Heart right ventricle (tissue), 16 donors: ENCODE data around the gene CSAD. TPM values are rescaled to one million over a fixed set of nuclear protein-coding genes. Genes with fewer than 3 reads are reported as not detected.
A peak's percentile ranks its signal among the peaks of the same experiment; 100 is the strongest.

Experiments used
- ATAC-seq, 8 donors: fragments of 200-7000 bp; cut with Tn5 transposase; one replicate each; pipeline ENCODE4 v1.9.1; 2020; ENCODE audit warnings: mild to moderate bottlenecking in 8 of 8, moderate library complexity in 8 of 8, moderate number of reproducible peaks in 1 of 8
- DNase-seq, 2 donors: peaks; one replicate each; pipeline ENCODE4 v3.0.0-alpha.2; 2020
- H3K27ac ChIP-seq, 10 donors: fragments of 200-600 bp; sonication (generic) in 2 of 10; one replicate each; pipeline versions ENCODE4 v1.5.0 to v1.8.0; 2020 to 2022; ENCODE audit warnings: mild to moderate bottlenecking in 3 of 10
- H3K27me3 ChIP-seq, 7 donors: fragments of 200-600 bp; one replicate each; pipeline ENCODE4 v1.8.0; 2021 to 2022; ENCODE audit warnings: mild to moderate bottlenecking in 2 of 7
- H3K36me3 ChIP-seq, 9 donors: fragments of 200-600 bp; sonication (generic) in 1 of 9; one replicate each; pipeline versions ENCODE4 v1.5.0 to v1.8.0; 2020 to 2022; ENCODE audit warnings: mild to moderate bottlenecking in 2 of 9
- H3K4me1 ChIP-seq, 9 donors: fragments of 200-600 bp; sonication (generic) in 1 of 9; one replicate each; pipeline versions ENCODE4 v1.5.0 to v1.8.0; 2020 to 2022; ENCODE audit warnings: mild to moderate bottlenecking in 4 of 9
- H3K4me3 ChIP-seq, 10 donors: fragments of 200-600 bp; sonication (generic) in 2 of 10; one replicate each; pipeline versions ENCODE4 v1.5.0 to v1.8.0; 2020 to 2022; ENCODE audit warnings: mild to moderate bottlenecking in 7 of 10, moderate library complexity in 2 of 10
- H3K9me3 ChIP-seq, 11 donors: fragments of 200-600 bp in 10 of 11; sonication (generic) in 2 of 11; one replicate each; pipeline versions ENCODE4 v1.5.0 to v1.8.0; 2013 to 2022; ENCODE audit warnings: mild to moderate bottlenecking in 2 of 11, control low read depth in 1 of 11, moderate library complexity in 1 of 11
- CTCF ChIP-seq, 9 donors: fragments of 200-600 bp; sonication (generic) in 2 of 9; IDR thresholded peaks; one replicate each; pipeline versions ENCODE4 v1.5.0 to v1.8.0; 2021 to 2022; ENCODE audit warnings: antibody characterized with exemption in 9 of 9, mild to moderate bottlenecking in 5 of 9, moderate library complexity in 1 of 9
- WGBS, 2 donors: extraction: QIAGEN DNeasy Blood & Tissue Kit; methylation state at CpG; one replicate each; pipeline ENCODE4 v1.1.7; 2013; ENCODE audit warnings: inconsistent platforms in 1 of 2; 5-methylcytosine and 5-hydroxymethylcytosine counted together
- intact Hi-C, 10 donors: fragments of 100-400 bp; cut with DNase I; formaldehyde crosslinking; loops; one replicate each; pipeline versions ENCODE4 v1.11.1 to v1.14.2; 2022
- polyA plus RNA-seq, 2 donors: library from polyadenylated mRNA; stranded (reverse); fragments of 200-250 nt; gene quantifications; one replicate each; pipeline ENCODE4 v1.2.3, GENCODE V29; 2013
- total RNA-seq, 10 donors: library from RNA; stranded (reverse); fragmentation: NEBNext Ultra II Directional in 3 of 10; extraction: Animal tissue kit (Norgen Biotek cat#: 25700) in 3 of 10; gene quantifications; one replicate each; pipeline versions ENCODE4 v1.2.1 to v1.2.4, GENCODE V29; 2021 to 2023
- donor health status: Arrhythmogenic right ventricular cardiomyopathy.
- donor health status: ischemic (EF 13 %, LVEDD 7.1; RV severe dilation, severe dysfunction).
- donor health status: healthy with polysubstance abuse.
- donor health status: DM: no; HTN: yes; CAD: no.
- donor health status: DM: no; HTN: no; CAD: no.
- donor health status: ischemic (EF 25% LVEDD 6.9; RV normal size, moderate dysfunction).
- donor health status: ischemic (EF 25% LVEDD 5.7; RV mildly dilated, moderate dysfunction).
- donor health status: healthy.
- donor health status: DM: yes; HTN: yes; CAD: no.
- donor health status: Ischemic cardiomyopathy.
- donor health status: ischemic (EF 35%, LVEDD 5.7; RV mildly dilated, moderate dysfunction).
- donor health status: nonischemic (EF 11% LVEDD 7.7; RV severe dilation, severe dysfunction).
- donor health status: DM: yes; HTN: yes; CAD: no.
- donor health status: PGD.
- donor health status: ischemic (EF 29% LVEDD 5.4; RV normal size, mild dysfunction).
- donor health status: nonischemic (EF 23%, LVEDD 6.1; RV moderate dilation, normal function).

The CSAD gene
- total and polyA plus RNA-seq, 12 donors, result 8.0 to 76.4 (median 9.5) TPM

- TF ChIP-seq CTCF (IDR thresholded peaks at IDR 0.05), result no peak
- DNase-seq (peak in 1 of 2 donors; percentile 75), ATAC-seq (peak; percentile 9 to 53 (median 36))
- Histone ChIP-seq H3K36me3 (peaks cover 0 to 2% (median 0%) of the 10 kb centered on the region in 9 donors), H3K9me3 (no peaks in the 10 kb centered on the region), H3K27ac (peak overlapping the region; percentile 96 to 100 (median 99)), H3K4me3 (peak overlapping the region; percentile 71 to 96 (median 76)), H3K27me3 (no peaks in the 10 kb centered on the region), H3K4me1 (peaks cover 9 to 89% (median 67%) of the 10 kb centered on the region in 9 donors)
- intact Hi-C loops, result loop anchor here in 3 of 10 donors (2.0 kb wide), 2 partner anchors 33 to 75 kb away; partner anchors contain the start of gene PFDN5 (in 1 of the 3)
- 1% methylated on average over 46 to 52 of the region's 53 CpGs for WGBS, 2 donors
These were observed 39.4 kb upstream of the CSAD start for GRCh38 chr12:53219956-53220693.

DNA sequence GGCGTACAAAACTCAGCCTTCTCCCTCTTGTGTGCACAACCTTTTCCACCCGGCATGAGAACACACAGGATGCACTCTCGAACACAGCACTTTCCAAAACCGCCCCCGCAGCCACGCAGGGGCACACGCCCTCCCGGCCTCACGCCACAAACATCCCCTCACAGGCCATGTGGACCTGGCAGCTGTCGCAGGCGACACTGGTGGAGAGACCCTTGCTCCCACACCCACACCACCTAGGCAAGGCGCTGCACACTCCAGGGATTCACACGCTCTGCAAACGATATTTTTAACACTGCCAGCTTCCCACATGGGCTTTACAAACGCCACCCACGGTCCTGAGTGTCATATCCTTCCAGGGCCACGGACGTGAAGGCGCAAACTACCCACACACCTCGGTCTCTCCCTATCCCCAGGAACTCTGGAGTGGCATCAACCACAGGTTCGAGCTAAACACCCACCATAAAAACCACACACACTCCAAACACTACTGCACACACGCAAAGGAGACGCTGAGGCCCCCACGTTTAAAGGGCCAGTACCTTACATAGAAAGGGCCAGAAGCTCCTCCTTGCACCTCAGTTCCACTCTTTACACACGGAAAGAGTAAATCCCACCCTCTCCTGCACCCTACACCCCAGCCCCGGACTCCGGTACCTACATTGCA lies 38.7 kb upstream of the CSAD start:
- ATAC-seq (peak in 3 of 8 donors; percentile 8 to 23 (median 11)), DNase-seq (peak in 1 of 2 donors; percentile 61)
- peak overlapping the region; percentile 71 to 96 (median 76) for H3K4me3 ChIP-seq
- 9 to 22% methylated on average over 27 of the region's 27 CpGs for WGBS, 2 donors
- H3K9me3 ChIP-seq, result no peaks in the 10 kb centered on the region
- peak overlapping the region; percentile 96 to 100 (median 99) for H3K27ac ChIP-seq
- H3K27me3 ChIP-seq, result no peaks in the 10 kb centered on the region
- intact Hi-C loops, result no loop called here
- peaks cover 14 to 92% (median 74%) of the 10 kb centered on the region in 9 donors for H3K4me1 ChIP-seq
- TF ChIP-seq CTCF (IDR thresholded peaks at IDR 0.05), result no peak
- peaks cover 0 to 8% (median 0%) of the 10 kb centered on the region in 9 donors for H3K36me3 ChIP-seq

- Histone ChIP-seq H3K9me3 (no peaks in the 10 kb centered on the region), H3K4me1 (peaks cover 14 to 92% (median 75%) of the 10 kb centered on the region in 9 donors), H3K4me3 (peak overlapping the region; percentile 71 to 96 (median 76)), H3K27me3 (no peaks in the 10 kb centered on the region), H3K36me3 (peaks cover 0 to 15% (median 5%) of the 10 kb centered on the region in 9 donors), H3K27ac (peak overlapping the region; percentile 96 to 100 (median 99))
- ATAC-seq (no peak), DNase-seq (peak in 1 of 2 donors; percentile 48)
- no peak for TF ChIP-seq CTCF (IDR thresholded peaks at IDR 0.05)
- intact Hi-C loops, result no loop called here
- WGBS, 2 donors, result 31 to 56% methylated on average over 29 to 30 of the region's 30 CpGs
These were observed 38.0 kb upstream of the CSAD start for GRCh38 chr12:53218551-53219291.

DNA sequence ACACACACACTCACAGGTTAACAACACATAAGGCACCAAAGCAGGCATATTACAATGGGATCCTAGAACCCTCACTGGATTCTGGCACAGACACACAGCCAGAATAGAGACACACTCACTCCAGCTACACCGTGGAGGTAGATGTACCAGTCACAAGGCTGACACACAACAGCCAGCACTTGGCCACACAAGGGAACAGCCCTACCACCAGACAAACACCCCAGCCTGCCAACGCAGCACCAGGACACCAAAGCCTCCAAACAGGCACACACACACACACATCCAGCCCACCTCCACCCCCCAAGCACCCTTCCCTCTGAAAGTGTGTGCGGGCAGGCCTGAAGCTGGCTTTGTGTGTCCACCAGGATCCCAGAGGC lies 37.2 kb upstream of the CSAD start:
- 33 to 45% methylated on average over 3 of the region's 3 CpGs for WGBS, 2 donors
- no peak for DNase-seq
- no peak for ATAC-seq
- no peaks in the 10 kb centered on the region for H3K27me3 ChIP-seq
- peak overlapping the region; percentile 96 to 100 (median 99) for H3K27ac ChIP-seq
- H3K9me3 ChIP-seq, result no peaks in the 10 kb centered on the region
- H3K4me3 ChIP-seq, result peak overlapping the region in 8 of 10 donors; percentile 71 to 96 (median 78)
- intact Hi-C loops, result no loop called here
- H3K4me1 ChIP-seq, result peaks cover 13 to 92% (median 75%) of the 10 kb centered on the region in 9 donors
- peaks cover 0 to 23% (median 13%) of the 10 kb centered on the region in 9 donors for H3K36me3 ChIP-seq
- TF ChIP-seq CTCF (IDR thresholded peaks at IDR 0.05), result no peak
